22Rv1 (cell line): ENCODE measurements around the gene UHRF1.
A peak's percentile ranks its signal among the peaks of the same experiment; 100 is the strongest.

ENCODE experiments used
- H3K27ac ChIP-seq: fragments of 450-650 bp; 2 replicates; pipeline ENCODE4 v1.5.1; 2017
- ZFX ChIP-seq: fragments of 450-650 bp; IDR thresholded peaks from 2 replicates; pipeline ENCODE4 v1.6.1; 2017; ENCODE audit warnings: antibody characterized with exemption, borderline replicate concordance
- TF ChIP-seq, protein P1 (sequence below): fragments of 450-650 bp; IDR thresholded peaks from 2 replicates; pipeline ENCODE4 v1.5.1; 2017; ENCODE audit warnings: mild to moderate bottlenecking

UHRF1 gene

GRCh38 chr19:4909156-4909896 is at the start of gene UHRF1:
UHRF1 (plus strand) TSS chr19:4909501; CDS start chr19:4910886, 1,385 bp downstream.
- H3K27ac ChIP-seq = peak within 1 kb of the TSS; percentile 83
- TF ChIP-seq, protein P1, sequence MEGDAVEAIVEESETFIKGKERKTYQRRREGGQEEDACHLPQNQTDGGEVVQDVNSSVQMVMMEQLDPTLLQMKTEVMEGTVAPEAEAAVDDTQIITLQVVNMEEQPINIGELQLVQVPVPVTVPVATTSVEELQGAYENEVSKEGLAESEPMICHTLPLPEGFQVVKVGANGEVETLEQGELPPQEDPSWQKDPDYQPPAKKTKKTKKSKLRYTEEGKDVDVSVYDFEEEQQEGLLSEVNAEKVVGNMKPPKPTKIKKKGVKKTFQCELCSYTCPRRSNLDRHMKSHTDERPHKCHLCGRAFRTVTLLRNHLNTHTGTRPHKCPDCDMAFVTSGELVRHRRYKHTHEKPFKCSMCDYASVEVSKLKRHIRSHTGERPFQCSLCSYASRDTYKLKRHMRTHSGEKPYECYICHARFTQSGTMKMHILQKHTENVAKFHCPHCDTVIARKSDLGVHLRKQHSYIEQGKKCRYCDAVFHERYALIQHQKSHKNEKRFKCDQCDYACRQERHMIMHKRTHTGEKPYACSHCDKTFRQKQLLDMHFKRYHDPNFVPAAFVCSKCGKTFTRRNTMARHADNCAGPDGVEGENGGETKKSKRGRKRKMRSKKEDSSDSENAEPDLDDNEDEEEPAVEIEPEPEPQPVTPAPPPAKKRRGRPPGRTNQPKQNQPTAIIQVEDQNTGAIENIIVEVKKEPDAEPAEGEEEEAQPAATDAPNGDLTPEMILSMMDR = no peak
- no peak for TF ChIP-seq ZFX

DNA sequence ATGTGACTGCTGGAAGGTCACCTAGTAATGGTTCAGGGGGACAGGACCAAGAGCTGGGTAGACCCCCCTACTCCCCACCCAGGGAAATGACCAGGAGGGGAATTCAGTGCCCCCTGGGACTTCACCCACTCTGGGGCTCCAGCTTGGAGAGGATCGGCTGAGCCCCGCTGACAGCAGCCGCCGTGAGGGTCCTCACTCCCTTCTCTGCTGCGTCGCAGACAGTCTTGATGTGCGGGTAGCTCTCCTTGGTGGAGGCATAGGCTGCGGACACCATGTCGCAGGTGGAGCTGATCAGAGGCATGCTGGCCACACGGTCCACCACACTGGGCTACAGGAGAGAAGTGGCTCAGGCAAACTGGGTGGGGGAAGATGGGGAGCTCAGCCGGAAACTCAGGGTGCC is 49.6 kb upstream of the UHRF1 start:
- H3K27ac ChIP-seq = no peak overlapping the region
- TF ChIP-seq, protein P1 = no peak
- no peak for TF ChIP-seq ZFX

GRCh38 chr19:4861147-4861546 is 48.2 kb upstream of the UHRF1 start:
- H3K27ac ChIP-seq = peak overlapping the region; percentile 54
- TF ChIP-seq, protein P1 = no peak
- no peak for TF ChIP-seq ZFX

DNA sequence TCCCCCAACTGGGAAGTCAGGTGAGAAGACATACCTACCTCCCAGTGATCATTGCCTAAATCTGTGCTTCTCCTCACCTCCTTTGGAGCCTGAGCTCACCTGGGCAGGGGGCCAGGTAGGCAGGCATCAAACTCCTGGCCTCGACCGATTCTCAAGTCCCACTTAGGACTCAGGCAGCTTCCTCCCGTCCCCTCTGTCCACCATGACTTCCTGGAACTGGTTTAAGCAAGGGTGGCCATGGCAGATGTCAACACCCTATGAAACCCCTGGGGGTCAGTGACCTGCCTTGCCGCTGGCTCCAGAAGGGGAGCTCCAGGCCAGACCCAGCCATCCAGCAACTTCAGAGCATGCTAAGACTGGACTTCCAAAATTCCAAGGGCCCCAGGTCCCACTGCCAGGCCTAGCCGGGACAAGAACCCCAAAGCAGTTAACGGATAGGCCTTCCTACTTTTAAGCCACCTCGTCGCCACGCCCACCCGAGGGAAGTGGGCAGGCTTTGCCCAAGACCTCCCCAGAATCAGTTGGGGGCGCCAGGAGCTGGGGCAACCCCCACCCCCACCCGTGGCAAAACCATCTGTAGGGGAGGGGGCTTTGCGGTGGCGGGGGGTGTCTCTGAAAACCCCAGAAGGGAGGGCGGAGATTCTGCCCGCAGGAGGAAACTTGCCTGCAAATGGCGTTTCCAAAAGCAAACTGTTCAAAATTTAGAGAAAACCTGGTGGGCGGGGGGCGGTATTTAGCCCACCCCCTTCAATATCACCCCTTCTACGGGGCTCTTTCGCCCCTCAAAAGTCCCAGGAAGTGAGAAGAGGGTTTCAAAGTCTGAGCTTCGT is 42.5 kb upstream of the UHRF1 start:
- H3K27ac ChIP-seq = peak overlapping the region; percentile 55
- TF ChIP-seq, protein P1 = no peak
- TF ChIP-seq ZFX = no peak

GRCh38 chr19:4867534-4868285 is 41.6 kb upstream of the UHRF1 start, which contains the start of gene PLIN3:
PLIN3 (minus strand) TSS chr19:4867667; CDS start chr19:4861394, 6,273 bp downstream.
- TF ChIP-seq, protein P1 = no peak
- no peak for TF ChIP-seq ZFX
- H3K27ac ChIP-seq = peak within 1 kb of the TSS; percentile 55

DNA sequence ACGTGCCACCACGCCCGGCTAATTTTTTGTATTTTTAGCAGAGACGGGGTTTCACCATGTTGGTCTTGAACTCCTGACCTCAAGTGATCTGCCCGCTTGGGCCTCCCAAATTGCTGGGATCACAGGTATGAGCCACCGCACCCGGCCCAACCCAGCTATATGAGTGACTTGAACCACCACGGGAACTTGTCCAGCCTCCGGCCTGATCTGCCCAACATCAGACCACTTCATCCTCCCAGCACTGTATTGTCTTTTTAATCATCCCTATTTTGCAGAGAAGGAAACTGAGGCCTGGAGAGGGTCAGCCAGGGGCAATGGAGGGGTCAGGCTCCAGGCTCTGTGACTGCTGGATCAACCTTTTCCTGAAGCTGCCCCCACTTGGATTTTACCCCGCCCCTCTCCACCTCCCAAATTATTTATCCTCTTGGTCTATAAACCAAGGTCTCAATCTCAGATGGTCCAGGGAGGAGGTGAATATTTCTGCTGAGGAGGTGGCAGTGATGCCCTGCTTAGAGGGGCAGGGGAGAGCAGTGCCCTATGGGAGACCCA is 40.9 kb upstream of the UHRF1 start:
- H3K27ac ChIP-seq = peak overlapping the region; percentile 55; the same call in 1 of the 2 replicates
- TF ChIP-seq ZFX = no peak
- TF ChIP-seq, protein P1 = no peak
